ENCODE data around the gene SUMF2. TPM values are rescaled to one million over a fixed set of nuclear protein-coding genes. Genes with fewer than 3 reads are reported as not detected.
"Not testable (repeated sequence)": the region's sequence is repeated elsewhere in the genome, so short reads cannot be mapped to it uniquely, and the experiment has no call there.

The SUMF2 gene
- total RNA-seq, 2 donors from 2014 or later: 112 to 113 TPM

DNA sequence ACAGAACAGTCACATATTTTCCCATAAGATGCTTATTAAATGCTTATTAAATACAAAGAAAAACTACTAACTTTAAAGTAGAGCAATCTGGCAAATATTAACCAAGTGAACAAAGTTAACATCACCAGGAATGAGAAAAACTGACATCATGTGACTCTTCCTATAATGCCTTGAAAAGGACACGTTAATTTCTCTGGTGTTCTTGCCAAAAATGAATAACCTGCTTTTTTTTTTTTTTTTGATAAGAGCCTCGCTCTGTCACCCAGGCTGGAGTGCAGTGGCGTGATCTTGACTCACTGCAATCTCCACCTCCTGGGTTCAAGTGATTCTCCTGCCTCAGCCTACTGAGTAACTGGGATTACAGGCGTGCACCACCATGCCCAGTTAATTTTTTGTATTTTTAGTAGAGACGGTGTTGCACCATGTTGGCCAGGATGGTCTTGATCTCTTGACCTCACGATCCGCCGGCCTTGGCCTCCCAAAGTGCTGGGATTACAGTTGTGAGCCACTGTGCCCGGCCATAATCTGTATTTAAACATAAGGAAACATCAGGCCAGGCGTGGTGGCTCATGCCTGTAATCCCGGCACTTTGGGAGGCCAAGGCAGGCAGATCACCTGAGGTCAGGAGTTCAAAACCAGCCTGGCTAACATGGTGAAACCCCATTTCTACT lies 16.5 kb upstream of the SUMF2 start:
- ATAC-seq; H3K36me3 Mint-ChIP-seq (ENCODE audit: low read depth); DNase-seq; H3K27me3 Mint-ChIP-seq; H3K9me3 ChIP-seq (ENCODE audit: control insufficient read depth, low read length, poor library complexity, severe bottlenecking); H3K4me3 Mint-ChIP-seq; H3K27ac Mint-ChIP-seq: not testable (repeated sequence)
- H3K4me1 Mint-ChIP-seq: peaks cover 13% of the 10 kb centered on the region

DNA sequence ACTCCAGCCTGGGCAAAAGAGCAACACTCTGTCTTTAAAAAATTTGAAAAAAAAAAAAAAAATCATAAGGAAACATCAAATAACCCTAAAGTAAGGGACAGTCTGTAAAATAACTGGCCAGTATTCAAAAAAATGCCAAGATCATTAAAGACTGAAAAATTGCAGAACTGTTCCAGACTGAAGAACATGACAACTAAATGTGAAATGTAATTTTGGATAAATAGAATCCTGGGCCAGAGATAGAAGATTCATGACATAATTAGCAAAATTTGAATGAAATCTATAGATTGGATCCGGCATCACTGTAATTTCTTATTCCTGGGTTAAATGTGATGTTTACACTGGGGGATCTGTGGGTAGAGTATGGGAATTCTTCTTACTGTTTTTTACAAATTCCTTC lies 15.8 kb upstream of the SUMF2 start:
- ATAC-seq (no peak), DNase-seq (no peak)
- Mint-ChIP-seq H3K36me3 (ENCODE audit: low read depth) (no peaks in the 10 kb centered on the region), H3K4me1 (peaks cover 13% of the 10 kb centered on the region), H3K27ac (no peak overlapping the region), H3K27me3 (no peaks in the 10 kb centered on the region), H3K4me3 (no peak overlapping the region)
- H3K9me3 ChIP-seq (ENCODE audit: control insufficient read depth, low read length, poor library complexity, severe bottlenecking): no peaks in the 10 kb centered on the region

DNA sequence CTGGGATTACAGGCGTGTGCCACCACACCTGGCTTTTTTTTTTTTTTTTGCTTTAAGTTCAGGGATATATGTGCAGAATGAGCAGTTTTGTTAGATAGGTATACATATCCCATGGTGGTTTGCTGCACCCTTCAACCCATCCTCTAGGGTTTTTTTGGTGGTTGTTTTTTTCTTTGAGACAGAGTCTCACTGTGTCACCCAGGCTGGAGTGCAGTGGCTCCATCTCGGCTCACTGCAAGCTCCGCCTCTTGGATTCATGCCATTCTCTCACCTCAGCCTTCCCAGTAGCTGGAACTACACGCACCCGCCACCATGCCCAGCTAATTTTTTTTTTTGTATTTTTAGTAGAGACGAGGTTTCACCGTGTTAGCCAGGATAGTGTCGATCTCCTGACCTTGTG lies 15.3 kb upstream of the SUMF2 start:
- not testable (repeated sequence) for H3K36me3 Mint-ChIP-seq (ENCODE audit: low read depth); H3K27ac Mint-ChIP-seq; H3K9me3 ChIP-seq (ENCODE audit: control insufficient read depth, low read length, poor library complexity, severe bottlenecking); H3K4me3 Mint-ChIP-seq; H3K27me3 Mint-ChIP-seq; DNase-seq; ATAC-seq
- H3K4me1 Mint-ChIP-seq: peaks cover 13% of the 10 kb centered on the region

DNA sequence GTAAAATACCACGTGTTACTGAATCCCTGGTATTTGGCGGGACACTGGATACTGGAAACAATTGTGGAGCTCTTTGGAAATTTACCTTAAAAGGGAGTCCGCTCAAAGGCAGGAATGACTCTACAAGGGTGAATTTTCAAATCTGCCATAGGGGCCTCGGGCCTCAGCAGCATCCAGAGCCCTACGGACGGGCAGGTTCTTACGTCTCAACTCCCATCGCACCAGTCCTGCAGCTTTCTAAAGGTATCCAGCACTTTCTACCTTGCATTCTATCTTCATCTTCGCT lies 13.1 kb upstream of the SUMF2 start:
- H3K36me3 Mint-ChIP-seq (ENCODE audit: low read depth): no peaks in the 10 kb centered on the region
- peak overlapping the region; percentile 92 for H3K27ac Mint-ChIP-seq
- H3K4me1 Mint-ChIP-seq: peaks cover 13% of the 10 kb centered on the region

DNA sequence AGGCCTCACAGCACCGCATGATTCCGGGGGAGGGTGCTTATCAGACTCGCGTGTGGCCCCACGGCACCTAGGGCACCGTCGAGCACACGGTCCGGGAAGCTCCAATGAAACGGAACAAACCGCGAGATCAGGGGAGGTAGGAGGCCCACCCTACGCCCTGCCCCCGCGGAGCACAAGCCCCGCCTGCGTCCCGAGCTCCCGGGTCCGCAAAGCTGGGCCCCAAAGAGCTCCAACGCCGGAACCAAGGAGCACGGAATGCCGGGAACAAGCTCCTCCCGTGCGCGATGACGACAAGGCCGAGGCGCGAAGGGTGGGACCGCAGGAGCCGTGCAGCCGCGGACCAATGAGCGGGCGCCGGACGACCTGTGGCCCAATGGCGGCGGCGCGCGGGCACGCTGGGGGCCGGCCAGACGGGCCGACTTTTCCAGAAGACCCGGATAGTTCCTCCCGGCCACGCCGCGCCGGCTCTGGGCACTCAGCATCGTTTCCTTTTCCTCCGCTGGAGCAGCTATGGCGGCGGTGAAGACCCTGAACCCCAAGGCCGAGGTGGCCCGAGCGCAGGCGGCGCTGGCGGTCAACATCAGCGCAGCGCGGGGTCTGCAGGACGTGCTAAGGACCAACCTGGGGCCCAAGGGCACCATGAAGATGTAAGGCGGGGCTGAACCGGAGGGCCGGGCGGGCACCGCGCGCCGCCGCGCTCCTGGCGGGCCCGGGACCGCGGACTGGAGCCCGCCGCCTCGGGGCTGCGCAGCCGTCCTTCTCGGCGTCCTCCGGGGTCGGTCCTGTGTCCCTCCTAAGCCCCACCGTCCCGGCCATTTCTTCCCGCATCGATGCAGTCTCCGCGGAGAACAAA lies 12.5 kb upstream of the SUMF2 start, which contains the start of the genes CCT6A and PSPH:
Gene CCT6A, plus strand, starts transcription at position 427 of the 853 bp plus-strand sequence. Its CDS starts 84 bp downstream, at position 511.
Gene PSPH, minus strand, starts transcription at position 106 of the 853 bp plus-strand sequence. CDS start 30,232 bp downstream, outside the sequence.
- Mint-ChIP-seq H3K27me3 (no peaks in the 10 kb centered on the region), H3K27ac (peak within 1 kb of the TSS; percentile 92), H3K4me3 (peak within 1 kb of the TSS; percentile 96), H3K4me1 (peaks cover 15% of the 10 kb centered on the region), H3K36me3 (ENCODE audit: low read depth) (no peaks in the 10 kb centered on the region)
- ATAC-seq (peak; percentile 95), DNase-seq (peak; percentile 77 to 88 (median 87))
- H3K9me3 ChIP-seq (ENCODE audit: control insufficient read depth, low read length, poor library complexity, severe bottlenecking): no peaks in the 10 kb centered on the region

More for the DNA sequence above, 13.1 kb upstream of the SUMF2 start:
- H3K9me3 ChIP-seq (ENCODE audit: control insufficient read depth, low read length, poor library complexity, severe bottlenecking): no peaks in the 10 kb centered on the region
- Mint-ChIP-seq H3K27me3 (no peaks in the 10 kb centered on the region), H3K4me3 (peak overlapping the region; percentile 96)
- no peak for DNase-seq
- ATAC-seq: no peak

DNA sequence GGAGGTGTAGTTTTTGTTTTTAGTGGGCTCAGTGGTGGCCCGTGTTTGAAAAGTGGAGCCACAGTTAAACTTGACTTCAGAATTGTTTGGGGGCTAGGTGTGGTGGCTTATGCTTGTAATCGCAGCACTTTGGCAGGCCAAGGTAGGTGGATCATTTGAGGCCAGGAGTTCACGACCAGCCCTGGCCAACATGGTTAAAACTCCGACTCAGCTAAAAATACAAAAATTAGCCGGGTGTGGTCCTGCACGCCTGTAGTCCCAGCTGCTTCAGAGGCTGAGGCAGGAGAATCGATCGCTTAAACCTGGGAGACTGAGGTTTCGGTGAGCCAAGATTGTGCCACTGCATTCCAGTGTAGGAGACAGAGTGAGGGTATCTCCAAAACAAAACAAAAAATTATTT lies 10.7 kb upstream of the SUMF2 start:
- no peaks in the 10 kb centered on the region for H3K9me3 ChIP-seq (ENCODE audit: control insufficient read depth, low read length, poor library complexity, severe bottlenecking)
- Mint-ChIP-seq H3K4me1 (peaks cover 15% of the 10 kb centered on the region), H3K4me3 (peak overlapping the region; percentile 96), H3K36me3 (ENCODE audit: low read depth) (no peaks in the 10 kb centered on the region), H3K27me3 (no peaks in the 10 kb centered on the region), H3K27ac (peak overlapping the region; percentile 92)
- DNase-seq (no peak), ATAC-seq (no peak)

DNA sequence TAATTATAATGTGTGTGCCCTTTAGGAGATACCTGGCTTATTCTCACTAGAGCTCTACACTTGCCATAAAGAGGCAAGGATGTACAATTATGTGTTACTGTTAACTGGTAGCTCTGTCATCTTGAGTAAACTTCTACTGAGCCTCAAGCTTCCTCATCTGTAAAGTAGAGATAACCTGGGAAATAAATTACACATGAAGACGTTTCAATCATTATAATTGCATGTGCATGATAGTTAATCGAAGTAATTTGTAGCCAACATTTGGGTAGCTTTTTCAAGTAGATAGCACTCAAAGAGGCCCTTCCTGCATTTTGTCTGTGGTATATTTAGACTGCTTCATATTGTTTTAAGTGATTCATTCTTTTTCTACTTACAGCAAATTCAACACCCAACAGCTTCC lies 10.1 kb upstream of the SUMF2 start:
- Mint-ChIP-seq H3K27ac (peak overlapping the region; percentile 92), H3K4me1 (peaks cover 15% of the 10 kb centered on the region), H3K27me3 (no peaks in the 10 kb centered on the region), H3K36me3 (ENCODE audit: low read depth) (no peaks in the 10 kb centered on the region), H3K4me3 (no peak overlapping the region)
- no peak for DNase-seq
- H3K9me3 ChIP-seq (ENCODE audit: control insufficient read depth, low read length, poor library complexity, severe bottlenecking): no peaks in the 10 kb centered on the region
- ATAC-seq: no peak

DNA sequence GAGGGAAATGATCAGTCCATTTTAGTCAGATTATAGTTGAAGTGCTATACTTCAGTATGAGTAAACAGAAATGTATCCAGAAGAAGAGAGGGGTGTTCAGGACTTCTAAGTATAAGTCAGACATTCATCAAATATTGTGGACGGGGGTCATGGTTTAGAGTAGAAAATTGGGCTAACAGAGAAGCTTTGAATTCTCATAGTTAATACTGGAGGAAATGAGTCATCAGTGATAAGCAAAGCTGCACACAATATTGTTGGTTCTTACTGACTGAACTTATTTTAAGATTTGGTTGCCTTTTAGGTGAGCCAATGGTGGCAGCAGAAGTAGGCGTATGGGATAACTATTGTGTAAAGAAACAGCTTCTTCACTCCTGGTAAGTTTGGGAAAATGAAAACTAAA lies 1.7 kb upstream of the SUMF2 start:
- Mint-ChIP-seq H3K36me3 (ENCODE audit: low read depth) (peaks cover 15% of the 10 kb centered on the region), H3K4me3 (no peak overlapping the region), H3K4me1 (peaks cover 26% of the 10 kb centered on the region), H3K27ac (peak overlapping the region; percentile 96), H3K27me3 (no peaks in the 10 kb centered on the region)
- ATAC-seq: no peak
- no peaks in the 10 kb centered on the region for H3K9me3 ChIP-seq (ENCODE audit: control insufficient read depth, low read length, poor library complexity, severe bottlenecking)
- no peak for DNase-seq

DNA sequence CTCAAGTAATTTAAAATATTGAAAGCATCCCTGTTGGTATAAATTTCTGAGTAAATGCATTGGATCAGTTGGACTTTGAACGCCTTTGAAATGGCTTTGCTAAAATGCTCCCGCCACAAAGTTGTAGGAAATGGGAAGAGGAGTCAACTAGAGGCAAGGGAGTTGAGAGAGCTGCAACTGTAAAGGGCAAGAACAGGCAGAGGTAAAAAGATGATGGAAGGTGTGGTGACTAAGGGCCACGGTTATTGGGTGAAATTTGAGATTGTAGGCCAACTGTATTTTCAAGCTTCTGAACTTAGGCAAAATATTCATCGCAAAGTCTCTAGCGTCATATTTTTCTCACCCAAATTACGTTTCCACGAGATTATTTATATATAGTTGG lies 595 bp upstream of the SUMF2 start:
- peaks cover 26% of the 10 kb centered on the region for H3K4me1 Mint-ChIP-seq
- no peak for DNase-seq
- no peaks in the 10 kb centered on the region for H3K9me3 ChIP-seq (ENCODE audit: control insufficient read depth, low read length, poor library complexity, severe bottlenecking)
- peak overlapping the region; percentile 96 for H3K27ac Mint-ChIP-seq
- H3K36me3 Mint-ChIP-seq (ENCODE audit: low read depth): peaks cover 15% of the 10 kb centered on the region
- H3K27me3 Mint-ChIP-seq: no peaks in the 10 kb centered on the region
- ATAC-seq: no peak
- H3K4me3 Mint-ChIP-seq: peak overlapping the region; percentile 93

DNA sequence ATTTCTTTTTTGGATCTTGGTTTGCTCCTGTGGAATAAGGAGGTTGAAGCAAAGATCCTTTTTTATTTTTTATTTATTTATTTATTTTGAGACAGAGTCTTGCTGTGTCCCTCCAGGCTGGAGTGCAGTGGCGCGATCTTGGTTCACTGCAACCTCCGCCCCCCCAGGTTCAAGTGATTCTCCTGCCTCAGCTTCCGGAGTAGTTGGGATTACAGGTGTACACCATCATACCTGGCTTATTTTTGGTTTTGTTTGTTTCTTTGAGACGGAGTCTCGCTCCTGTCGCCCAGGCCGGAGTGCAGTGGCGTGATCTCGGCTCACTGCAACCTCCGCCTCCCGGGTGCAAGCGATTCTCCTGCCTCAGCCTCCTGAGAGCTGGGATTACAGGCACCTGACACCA lies 2.3 kb downstream of the SUMF2 start:
- H3K36me3 Mint-ChIP-seq (ENCODE audit: low read depth): peaks cover 15% of the 10 kb centered on the region
- H3K27me3 Mint-ChIP-seq; H3K4me3 Mint-ChIP-seq; H3K9me3 ChIP-seq (ENCODE audit: control insufficient read depth, low read length, poor library complexity, severe bottlenecking); ATAC-seq; DNase-seq: not testable (repeated sequence)
- peaks cover 26% of the 10 kb centered on the region for H3K4me1 Mint-ChIP-seq
- H3K27ac Mint-ChIP-seq: peak overlapping the region; percentile 11

DNA sequence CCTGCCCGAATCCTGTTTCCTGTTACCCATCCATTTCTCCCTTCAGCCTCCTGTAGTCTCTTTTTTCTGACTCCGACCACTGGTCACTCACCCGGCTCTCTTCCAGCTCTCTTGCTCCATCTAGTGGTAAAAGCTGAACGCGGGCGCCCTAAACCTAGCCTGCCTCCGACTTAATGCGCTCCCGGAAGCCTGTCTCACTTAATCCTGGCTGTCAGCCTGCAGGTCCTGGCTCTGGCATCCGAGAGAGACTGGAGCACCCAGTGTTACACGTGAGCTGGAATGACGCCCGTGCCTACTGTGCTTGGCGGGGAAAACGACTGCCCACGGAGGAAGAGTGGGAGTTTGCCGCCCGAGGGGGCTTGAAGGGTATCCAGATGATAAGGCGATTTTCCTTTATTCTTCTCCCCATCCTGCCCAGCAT lies 10.3 kb downstream of the SUMF2 start:
- peak overlapping the region; percentile 87 for H3K27ac Mint-ChIP-seq
- peak; percentile 86 for ATAC-seq
- peaks cover 7% of the 10 kb centered on the region for H3K4me1 Mint-ChIP-seq
- DNase-seq: peak; percentile 33 to 60 (median 44)
- H3K27me3 Mint-ChIP-seq: no peaks in the 10 kb centered on the region
- H3K36me3 Mint-ChIP-seq (ENCODE audit: low read depth): peaks cover 4% of the 10 kb centered on the region
- peak overlapping the region; percentile 36 for H3K4me3 Mint-ChIP-seq
- H3K9me3 ChIP-seq (ENCODE audit: control insufficient read depth, low read length, poor library complexity, severe bottlenecking): no peaks in the 10 kb centered on the region

DNA sequence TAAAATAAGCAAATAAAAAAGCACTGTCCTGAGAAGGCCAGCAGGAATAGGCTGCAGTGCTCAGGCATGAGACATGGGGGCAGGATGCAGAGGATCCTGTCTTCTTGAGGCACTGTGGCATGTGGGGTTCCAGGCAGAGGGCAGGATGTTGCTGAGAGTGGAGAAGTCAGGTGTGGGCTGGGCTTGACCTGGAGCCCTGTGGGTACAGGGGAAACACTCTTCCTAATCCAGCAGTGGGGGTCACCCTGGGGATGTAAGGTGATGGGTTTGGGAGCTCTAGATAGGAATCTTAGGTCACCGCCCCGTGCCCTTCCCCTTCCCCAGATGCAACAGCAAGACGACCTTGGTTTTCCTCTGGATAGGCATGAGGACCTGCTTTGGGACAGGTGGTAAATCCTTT lies 13.6 kb downstream of the SUMF2 start:
- no peak overlapping the region for H3K4me3 Mint-ChIP-seq
- no peaks in the 10 kb centered on the region for H3K9me3 ChIP-seq (ENCODE audit: control insufficient read depth, low read length, poor library complexity, severe bottlenecking)
- peaks cover 7% of the 10 kb centered on the region for H3K4me1 Mint-ChIP-seq
- DNase-seq (no peak), ATAC-seq (no peak)
- peak overlapping the region; percentile 24 for H3K27ac Mint-ChIP-seq
- H3K27me3 Mint-ChIP-seq: no peaks in the 10 kb centered on the region
- H3K36me3 Mint-ChIP-seq (ENCODE audit: low read depth): peaks cover 2% of the 10 kb centered on the region

DNA sequence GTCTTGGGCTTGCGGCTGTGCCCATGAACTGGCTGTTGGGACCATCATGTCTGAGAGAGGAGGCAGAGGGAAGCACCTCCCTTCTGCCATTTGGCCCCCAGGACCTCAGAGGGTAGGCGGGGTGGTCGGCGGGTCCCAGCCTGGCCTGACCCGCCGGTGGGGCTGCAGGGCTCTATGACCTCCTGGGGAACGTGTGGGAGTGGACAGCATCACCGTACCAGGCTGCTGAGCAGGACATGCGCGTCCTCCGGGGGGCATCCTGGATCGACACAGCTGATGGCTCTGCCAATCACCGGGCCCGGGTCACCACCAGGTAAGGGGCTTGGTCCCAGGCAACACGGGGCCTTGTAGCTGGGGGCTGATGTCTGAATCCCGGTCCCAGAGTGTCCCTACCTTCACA lies 14.1 kb downstream of the SUMF2 start:
- DNase-seq (no peak), ATAC-seq (no peak)
- no peaks in the 10 kb centered on the region for H3K36me3 Mint-ChIP-seq (ENCODE audit: low read depth)
- H3K4me3 Mint-ChIP-seq: no peak overlapping the region
- no peaks in the 10 kb centered on the region for H3K27me3 Mint-ChIP-seq
- no peaks in the 10 kb centered on the region for H3K9me3 ChIP-seq (ENCODE audit: control insufficient read depth, low read length, poor library complexity, severe bottlenecking)
- H3K4me1 Mint-ChIP-seq: peaks cover 5% of the 10 kb centered on the region
- peak overlapping the region; percentile 60 for H3K27ac Mint-ChIP-seq

Measured in T-helper 17 cell (primary cell).